Liver (tissue), 3 donors: ENCODE measurements around the gene KCNJ12.
"Not testable (repeated sequence)": the region's sequence is repeated elsewhere in the genome, so short reads cannot be mapped to it uniquely, and the experiment has no call there.

Experiments used
- CTCF ChIP-seq: fragments of 150-350 bp; IDR thresholded peaks from 2 replicates; pipeline ENCODE4 v1.5.1; 2017; ENCODE audit warnings: improper control_type of control experiment, low read depth, low read length; ENCODE audit not compliant: missing input control
- FOXA1 ChIP-seq: IDR thresholded peaks from 2 replicates; pipeline ENCODE4 v1.6.1; 2016; ENCODE audit warnings: antibody characterized with exemption
- MAX ChIP-seq: IDR thresholded peaks from 2 replicates; pipeline ENCODE4 v1.6.1; 2016; ENCODE audit warnings: antibody characterized with exemption
- RAD21 ChIP-seq, 2 donors: IDR thresholded peaks; 2 replicates each; pipeline ENCODE4 v1.6.1; 2016; ENCODE audit warnings: antibody characterized with exemption in 2 of 2, mild to moderate bottlenecking in 2 of 2
- REST ChIP-seq: IDR thresholded peaks from 2 replicates; pipeline ENCODE4 v1.6.1; 2016; ENCODE audit warnings: antibody characterized with exemption, mild to moderate bottlenecking
- SP1 ChIP-seq: IDR thresholded peaks from 2 replicates; pipeline ENCODE4 v1.6.1; 2018; ENCODE audit warnings: antibody characterized with exemption, mild to moderate bottlenecking
- TAF1 ChIP-seq: conservative IDR thresholded peaks from 2 replicates; pipeline ENCODE4 v1.6.1; 2016; ENCODE audit warnings: antibody characterized with exemption, mild to moderate bottlenecking
- donor health status: healthy.
- donor health status: healthy.

- TF ChIP-seq CTCF; RAD21 (IDR thresholded peaks at IDR 0.05); SP1; MAX; REST; TAF1; FOXA1: not testable (repeated sequence)
These were observed 31.4 kb upstream of the KCNJ12 start for GRCh38 chr17:21344801-21345200.
